IMR-90 (cell line): ENCODE measurements around the gene ARFGAP3. TPM values are rescaled to one million over a fixed set of nuclear protein-coding genes. Genes with fewer than 3 reads are reported as not detected.
A peak's percentile ranks its signal among the peaks of the same experiment; 100 is the strongest.

Source experiments
- ATAC-seq: fragments of 200-7000 bp; cut with Tn5 transposase; 2 replicates; pipeline ENCODE4 v1.9.1; 2020; ENCODE audit warnings: low read depth, mild to moderate bottlenecking, moderate library complexity
- BruUV-seq: library from RNA; stranded (reverse); fragments of 400-500 nt; replicated peaks from 2 replicates; lab custom pipeline; 2021; lab: Mats Ljungman, UMichigan
- CTCF ChIA-PET: fragments of 300-600 bp; formaldehyde crosslinking; extraction: SDS; loops from one replicate; lab custom pipeline; 2021; ENCODE audit warnings: antibody characterized with exemption; lab: Yijun Ruan, JAX
- POLR2A ChIA-PET: fragments of 300-600 bp; sonication (Branson Sonifier 250); formaldehyde crosslinking; loops from one replicate; lab custom pipeline; 2022; ENCODE audit warnings: antibody characterized with exemption; ENCODE audit not compliant: unreplicated experiment; lab: Charles Lee
- DNase-seq: peaks from one replicate; pipeline ENCODE4 v3.0.0; 2013
- H2AFZ ChIP-seq: replicated peaks from 2 replicates; pipeline ENCODE3; 2013; ENCODE audit warnings: low read length, mild to moderate bottlenecking; ENCODE audit not compliant: poor library complexity
- H2AK5ac ChIP-seq: 2 replicates; pipeline ENCODE4 v1.6.1; 2013; ENCODE audit warnings: low read depth, low read length, inconsistent platforms
- H2AK9ac ChIP-seq: replicated peaks from 2 replicates; pipeline ENCODE3; 2013; ENCODE audit warnings: mild to moderate bottlenecking, low read depth, low read length, moderate library complexity; ENCODE audit not compliant: poor library complexity
- H2BK120ac ChIP-seq: 2 replicates; pipeline ENCODE4 v1.6.1; 2013; ENCODE audit warnings: low read depth, low read length, inconsistent platforms
- H2BK15ac ChIP-seq: 3 replicates; pipeline ENCODE4 v1.6.1; 2013; ENCODE audit warnings: low read depth, low read length, inconsistent platforms
- H2BK20ac ChIP-seq: 2 replicates; pipeline ENCODE4 v1.6.1; 2013; ENCODE audit warnings: low read depth, mild to moderate bottlenecking, inconsistent platforms, low read length, moderate library complexity
- H2BK5ac ChIP-seq: 2 replicates; pipeline ENCODE4 v1.6.1; 2013; ENCODE audit warnings: mild to moderate bottlenecking, low read depth, low read length, inconsistent platforms; ENCODE audit not compliant: poor library complexity, severe bottlenecking
- H3K14ac ChIP-seq: replicated peaks from 2 replicates; pipeline ENCODE4 v1.6.1; 2013; ENCODE audit warnings: low read depth, low read length, inconsistent platforms
- H3K18ac ChIP-seq: 2 replicates; pipeline ENCODE4 v1.6.1; 2013; ENCODE audit warnings: low read depth, low read length, control low read depth
- H3K23ac ChIP-seq: 2 replicates; pipeline ENCODE4 v1.6.1; 2013; ENCODE audit warnings: low read depth, low read length, inconsistent platforms
- H3K27ac ChIP-seq: 2 replicates; pipeline ENCODE4 v1.5.1; 2013; ENCODE audit warnings: mild to moderate bottlenecking, control low read depth, low read length; ENCODE audit not compliant: insufficient read depth
- H3K27me3 ChIP-seq: 2 replicates; pipeline ENCODE4 v1.6.1; 2013; ENCODE audit warnings: low read length; ENCODE audit not compliant: control insufficient read depth, insufficient read depth
- H3K36me3 ChIP-seq: 2 replicates; pipeline ENCODE4 v1.6.1; 2013; ENCODE audit warnings: low read length, mixed read lengths; ENCODE audit not compliant: control insufficient read depth, insufficient read depth
- H3K4ac ChIP-seq: 2 replicates; pipeline ENCODE4 v1.6.1; 2013; ENCODE audit warnings: low read depth, low read length, inconsistent platforms
- H3K4me1 ChIP-seq: 2 replicates; pipeline ENCODE4 v1.6.1; 2013; ENCODE audit warnings: low read length, mixed read lengths; ENCODE audit not compliant: control insufficient read depth, insufficient read depth
- H3K4me2 ChIP-seq: 2 replicates; pipeline ENCODE4 v1.6.1; 2013; ENCODE audit warnings: low read depth, mild to moderate bottlenecking, control low read depth, low read length, moderate library complexity
- H3K4me3 ChIP-seq: 2 replicates; pipeline ENCODE4 v1.5.1; 2013; ENCODE audit warnings: low read depth, mild to moderate bottlenecking, control low read depth, low read length, moderate library complexity; ENCODE audit not compliant: insufficient read depth
- H3K56ac ChIP-seq: 2 replicates; pipeline ENCODE4 v1.6.1; 2013; ENCODE audit warnings: low read length, inconsistent platforms; ENCODE audit not compliant: insufficient read depth; ENCODE audit errors: extremely low read depth
- H3K79me1 ChIP-seq, 2 experiments: 2 replicates each; pipeline ENCODE4 v1.6.1; 2013; ENCODE audit warnings: low read length in 2 of 2, inconsistent platforms in 1 of 2, low read depth in 1 of 2
- H3K9ac ChIP-seq: 2 replicates; pipeline ENCODE4 v1.6.1; 2013; ENCODE audit warnings: low read depth, low read length, control low read depth
- H3K9me1 ChIP-seq: 2 replicates; pipeline ENCODE4 v1.6.1; 2013; ENCODE audit warnings: low read length, inconsistent platforms; ENCODE audit not compliant: insufficient read depth
- H3K9me3 ChIP-seq: 2 replicates; pipeline ENCODE4 v1.6.1; 2013; ENCODE audit warnings: low read length; ENCODE audit not compliant: control insufficient read depth, insufficient read depth
- H4K20me1 ChIP-seq: 2 replicates; pipeline ENCODE4 v1.6.1; 2013; ENCODE audit warnings: low read length, inconsistent platforms; ENCODE audit not compliant: insufficient read depth
- H4K5ac ChIP-seq: 2 replicates; pipeline ENCODE4 v1.6.1; 2013; ENCODE audit warnings: mild to moderate bottlenecking, low read depth, low read length, control low read depth
- H4K8ac ChIP-seq, 2 experiments: 2 replicates each; pipeline ENCODE4 v1.6.1; 2013; ENCODE audit warnings: low read depth in 2 of 2, low read length in 2 of 2, control low read depth in 1 of 2, inconsistent platforms in 1 of 2
- H4K91ac ChIP-seq: 2 replicates; pipeline ENCODE4 v1.6.1; 2013; ENCODE audit warnings: low read depth, low read length, inconsistent platforms; ENCODE audit not compliant: insufficient read depth
- CEBPB ChIP-seq: IDR thresholded peaks from 2 replicates; pipeline ENCODE4 v1.6.1; 2012; ENCODE audit warnings: low read depth, low read length, improper control_type of control experiment
- FOS ChIP-seq: fragments of 150-350 bp; IDR thresholded peaks from 2 replicates; pipeline ENCODE4 v1.6.1; 2016; ENCODE audit warnings: low read depth, low read length
- POLR2A ChIP-seq: IDR thresholded peaks from 2 replicates; pipeline ENCODE4 v1.6.1; 2012; ENCODE audit warnings: mild to moderate bottlenecking, low read depth, low read length
- WGBS, 2 experiments: methylation state at CpG; one replicate each; pipeline versions ENCODE4 v1.1.5 to v1.1.7; 2013; ENCODE audit warnings: missing lambda C conversion rate in 2 of 2; ENCODE audit not compliant: insufficient read length in 1 of 2; ENCODE audit errors: extremely low coverage in 2 of 2; 5-methylcytosine and 5-hydroxymethylcytosine counted together
- dilution Hi-C: fragments of 300-500 bp; cut with HindIII; formaldehyde crosslinking; loops from one replicate; pipeline ENCODE4 v1.14.3; 2018; ENCODE audit warnings: low sequenced_read_pairs; ENCODE audit not compliant: unreplicated experiment
- in situ Hi-C: fragments of 300-500 bp; cut with MboI; formaldehyde crosslinking; loops from 3 replicates; pipeline ENCODE4 v1.14.3; 2019; ENCODE audit warnings: low sequenced_read_pairs, inconsistent platforms, mixed read lengths
- intact Hi-C: fragments of 100-400 bp; cut with micrococcal nuclease; formaldehyde crosslinking; loops from 2 replicates; pipeline ENCODE4 v1.10.0; 2022
- polyA plus RNA-seq, 3 experiments: library from polyadenylated mRNA; depleted of rRNA; stranded (reverse); fragments of >200 nt; gene quantifications; 2 replicates each; pipeline ENCODE4 v1.2.3, GENCODE V29; 2012; ENCODE audit warnings: low replicate concordance in 1 of 3
- total RNA-seq: library from RNA; depleted of rRNA; stranded (reverse); fragments of >200 nt; gene quantifications from 2 replicates; pipeline ENCODE4 v1.2.3, GENCODE V29; 2012

Gene ARFGAP3
- total and polyA plus RNA-seq, 2 of the 4 experiments (the other 2 are of a cell fraction): 50.0 to 70.1 TPM

- POLR2A ChIA-PET: no interaction called here
- no peak overlapping the region for H2AFZ ChIP-seq
- H3K4me3 ChIP-seq: no peak overlapping the region
- no CpG with 5 or more reads among the region's 7 CpGs for WGBS, 2 experiments
- in situ Hi-C loops: no loop called here
- TF ChIP-seq POLR2A (no peak), FOS (peak; percentile 26; the same call in 1 of the 2 replicates), CEBPB (peak; percentile 33; the same call in 1 of the 2 replicates)
- H3K56ac ChIP-seq: no peak overlapping the region
- H2AK5ac ChIP-seq: peak overlapping the region; percentile 23; the same call in 1 of the 2 replicates
- H3K4ac ChIP-seq: peak overlapping the region; percentile 37
- no peak overlapping the region for H3K4me2 ChIP-seq
- no peak overlapping the region for H2AK9ac ChIP-seq
- no peak overlapping the region for H3K23ac ChIP-seq
- 0 out of 2 replicates have a peak overlapping the region, but pooled peaks have one; percentile 54 for H2BK120ac ChIP-seq
- 0 out of 2 replicates have a peak, but pooled peaks cover under 1% of the 10 kb centered on the region for H4K20me1 ChIP-seq
- H3K9ac ChIP-seq: no peak overlapping the region
- CTCF ChIA-PET: interaction anchor here (0.6 kb wide), 1 partner anchor 19 kb away, joined by 3 read pairs; no protein-coding TSS in a partner anchor
- peaks cover 3 to 19% of the 10 kb centered on the region in 2 experiments; a peak in 3 of 4 replicates for H3K79me1 ChIP-seq
- no peak overlapping the region for H3K14ac ChIP-seq
- H4K91ac ChIP-seq: no peak overlapping the region
- no peaks in the 10 kb centered on the region for H3K36me3 ChIP-seq
- no TSS peak for BruUV-seq
- intact Hi-C loops: no loop called here
- H4K8ac ChIP-seq: no peak overlapping the region
- ATAC-seq (no peak), DNase-seq (peak; percentile 86)
- 0 out of 2 replicates have a peak, but pooled peaks cover 2% of the 10 kb centered on the region for H3K9me3 ChIP-seq
- H3K4me1 ChIP-seq: peaks cover 8% of the 10 kb centered on the region; the same call in 1 of the 2 replicates
- H2BK20ac ChIP-seq: no peak overlapping the region; the same call in 1 of the 2 replicates
- H2BK15ac ChIP-seq: no peak overlapping the region
- H3K9me1 ChIP-seq: 0 out of 2 replicates have a peak, but pooled peaks cover 5% of the 10 kb centered on the region
- no peak overlapping the region for H4K5ac ChIP-seq
- dilution Hi-C loops: no loop called here
- no peak overlapping the region for H3K18ac ChIP-seq
- H3K27ac ChIP-seq: no peak overlapping the region
- no peaks in the 10 kb centered on the region for H3K27me3 ChIP-seq
- no peak overlapping the region for H2BK5ac ChIP-seq
Measured at GRCh38 chr22:42862045-42862734, 5.1 kb upstream of the ARFGAP3 start.
